ENCODE measurements around the gene ZNRF1. TPM values are rescaled to one million over a fixed set of nuclear protein-coding genes. Genes with fewer than 3 reads are reported as not detected.

Gene ZNRF1
- total RNA-seq, 4 donors from 2014 or later, result 13.0 to 16.7 (median 15.8) TPM

- peaks cover 24% of the 10 kb centered on the region for H3K4me1 ChIP-seq
- no peaks in the 10 kb centered on the region for H3K36me3 ChIP-seq
- no peaks in the 10 kb centered on the region for H3K9me3 ChIP-seq
- H3K4me3 ChIP-seq, result no peak overlapping the region
- H3K27ac ChIP-seq, result no peak overlapping the region
- WGBS, result 89% methylated on average over 8 of the region's 8 CpGs
- TF ChIP-seq POLR2AphosphoS5 (IDR thresholded peaks at IDR 0.05) (no peak), CTCF (IDR thresholded peaks at IDR 0.05) (no peak), POLR2A (IDR thresholded peaks at IDR 0.05) (no peak), EP300 (IDR thresholded peaks at IDR 0.05) (no peak)
- DNase-seq (ENCODE audit: low spot score in 2 of 2), result no peak
- H3K27me3 ChIP-seq, result no peaks in the 10 kb centered on the region
Measured at GRCh38 chr16:75080205-75081029, 81.6 kb downstream of the ZNRF1 start.

DNA sequence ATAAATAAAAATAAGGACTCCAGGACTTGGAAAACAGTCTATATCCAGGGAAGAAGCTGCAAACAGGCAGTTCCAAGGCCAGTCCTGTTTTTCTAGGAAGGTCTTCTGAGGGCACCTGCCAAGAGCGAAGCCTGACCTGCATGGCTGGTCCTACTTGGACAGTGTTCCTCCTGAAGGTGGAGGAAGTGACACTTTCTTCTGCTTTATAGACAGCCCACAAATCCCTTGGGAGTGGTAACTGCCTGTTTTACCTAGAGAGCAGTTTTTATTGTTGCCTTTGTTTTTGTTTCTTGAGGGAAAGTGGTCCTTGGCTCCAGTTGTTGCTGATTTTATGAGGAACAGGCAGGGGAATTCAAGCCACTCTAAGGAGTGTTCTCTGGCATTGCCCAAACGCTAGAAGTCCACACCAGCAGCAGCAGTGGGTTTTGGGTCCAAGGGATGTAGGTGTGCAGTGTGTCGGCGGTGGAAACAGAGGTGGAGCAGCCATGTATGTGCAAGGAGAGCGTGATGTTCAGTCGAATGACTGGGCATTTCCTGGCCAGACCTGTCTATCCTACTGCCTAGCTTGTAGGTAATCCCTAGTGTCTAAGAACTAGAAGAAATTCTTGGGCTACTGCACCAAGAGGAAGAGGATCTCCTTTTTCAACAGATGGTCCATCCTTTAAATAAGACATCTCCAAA is 82.5 kb downstream of the ZNRF1 start:
- 76% methylated on average over 6 of the region's 6 CpGs for WGBS
- Histone ChIP-seq H3K4me3 (no peak overlapping the region), H3K4me1 (peaks cover 20% of the 10 kb centered on the region), H3K27ac (no peak overlapping the region), H3K27me3 (no peaks in the 10 kb centered on the region), H3K9me3 (no peaks in the 10 kb centered on the region), H3K36me3 (no peaks in the 10 kb centered on the region)
- TF ChIP-seq CTCF (IDR thresholded peaks at IDR 0.05) (no peak), EP300 (IDR thresholded peaks at IDR 0.05) (no peak), POLR2A (IDR thresholded peaks at IDR 0.05) (no peak), POLR2AphosphoS5 (IDR thresholded peaks at IDR 0.05) (no peak)
- DNase-seq (ENCODE audit: low spot score in 2 of 2), result no peak

- H3K4me3 ChIP-seq, result no peak overlapping the region
- H3K4me1 ChIP-seq, result peaks cover 45% of the 10 kb centered on the region
- no peak overlapping the region for H3K27ac ChIP-seq
- 79% methylated on average over 5 of the region's 5 CpGs for WGBS
- TF ChIP-seq POLR2AphosphoS5 (IDR thresholded peaks at IDR 0.05), result no peak
- no peak for TF ChIP-seq EP300 (IDR thresholded peaks at IDR 0.05)
- TF ChIP-seq POLR2A (IDR thresholded peaks at IDR 0.05), result no peak
- no peak for TF ChIP-seq CTCF (IDR thresholded peaks at IDR 0.05)
- H3K36me3 ChIP-seq, result no peaks in the 10 kb centered on the region
- H3K9me3 ChIP-seq, result no peaks in the 10 kb centered on the region
- no peaks in the 10 kb centered on the region for H3K27me3 ChIP-seq
- no peak for DNase-seq (ENCODE audit: low spot score in 2 of 2)
Measured at GRCh38 chr16:75083813-75084212, 85.0 kb downstream of the ZNRF1 start.

GRCh38 chr16:75085556-75085955 is 86.7 kb downstream of the ZNRF1 start:
- Histone ChIP-seq H3K27ac (no peak overlapping the region), H3K4me3 (no peak overlapping the region), H3K9me3 (no peaks in the 10 kb centered on the region), H3K4me1 (peaks cover 45% of the 10 kb centered on the region), H3K36me3 (no peaks in the 10 kb centered on the region), H3K27me3 (no peaks in the 10 kb centered on the region)
- DNase-seq (ENCODE audit: low spot score in 2 of 2), result no peak
- WGBS, result 70% methylated on average over 4 of the region's 4 CpGs
- TF ChIP-seq POLR2A (IDR thresholded peaks at IDR 0.05) (no peak), POLR2AphosphoS5 (IDR thresholded peaks at IDR 0.05) (no peak), CTCF (IDR thresholded peaks at IDR 0.05) (no peak)

DNA sequence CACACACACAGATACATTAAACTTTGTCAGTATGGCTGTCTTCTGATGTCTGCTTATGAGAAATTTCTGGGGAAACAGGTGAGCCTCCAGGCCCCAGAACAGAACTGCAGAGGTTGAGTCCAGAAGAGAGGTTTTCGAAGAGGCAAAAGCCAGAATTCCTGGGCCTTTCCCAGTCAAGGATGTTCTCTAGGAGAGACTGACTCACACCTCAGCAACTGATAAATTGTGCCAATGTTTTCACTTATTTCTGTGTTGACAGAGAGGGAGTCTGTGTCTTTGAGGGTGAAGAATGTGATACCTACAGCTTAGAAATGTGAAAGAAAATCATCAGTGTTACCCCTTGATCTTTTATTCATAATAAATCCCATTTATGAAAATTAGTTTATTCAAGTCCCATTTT is 87.5 kb downstream of the ZNRF1 start:
- peaks cover 40% of the 10 kb centered on the region for H3K4me1 ChIP-seq
- WGBS, result 80% methylated on average over 1 of the region's 1 CpG
- DNase-seq (ENCODE audit: low spot score in 2 of 2), result no peak

More for the DNA sequence above, 87.5 kb downstream of the ZNRF1 start:
- Histone ChIP-seq H3K36me3 (no peaks in the 10 kb centered on the region), H3K9me3 (no peaks in the 10 kb centered on the region), H3K27me3 (no peaks in the 10 kb centered on the region), H3K4me3 (no peak overlapping the region), H3K27ac (no peak overlapping the region)
- TF ChIP-seq POLR2A (IDR thresholded peaks at IDR 0.05) (no peak), EP300 (IDR thresholded peaks at IDR 0.05) (no peak), CTCF (IDR thresholded peaks at IDR 0.05) (no peak), POLR2AphosphoS5 (IDR thresholded peaks at IDR 0.05) (no peak)

All from suprapubic skin (tissue), 4 donors.